Smooth muscle cell (in vitro differentiated cells): ENCODE data around the gene FOXE3. TPM values are rescaled to one million over a fixed set of nuclear protein-coding genes. Genes with fewer than 3 reads are reported as not detected.

Source experiments
- DNase-seq: peaks from one replicate; lab custom pipeline; 2025; ENCODE audit not compliant: unreplicated experiment; lab: John Stamatoyannopoulos, UW
- H2AFZ ChIP-seq: fragments of 200-600 bp; sonication (generic); 2 replicates; pipeline ENCODE4 v1.6.0; 2016; ENCODE audit warnings: antibody characterized with exemption, low read depth, mild to moderate bottlenecking
- H3F3A ChIP-seq: fragments of 200-600 bp; sonication (generic); 2 replicates; pipeline ENCODE4 v1.6.0; 2017; ENCODE audit warnings: antibody characterized with exemption, low read depth
- H3K27ac ChIP-seq: fragments of 200-600 bp; sonication (generic); 2 replicates; pipeline ENCODE4 v1.5.1; 2016; ENCODE audit warnings: low read depth, mild to moderate bottlenecking
- H3K27me3 ChIP-seq: fragments of 200-600 bp; sonication (generic); 2 replicates; pipeline ENCODE4 v1.6.1; 2016; ENCODE audit warnings: low read depth, mild to moderate bottlenecking
- H3K36me3 ChIP-seq: fragments of 200-600 bp; sonication (generic); 2 replicates; pipeline ENCODE4 v1.5.1; 2016; ENCODE audit warnings: low read depth
- H3K4me1 ChIP-seq: fragments of 200-600 bp; sonication (generic); 2 replicates; pipeline ENCODE4 v1.5.1; 2016; ENCODE audit warnings: low read depth
- H3K4me2 ChIP-seq: fragments of 200-600 bp; sonication (generic); 2 replicates; pipeline ENCODE4 v1.6.0; 2016; ENCODE audit warnings: mild to moderate bottlenecking
- H3K4me3 ChIP-seq: fragments of 200-600 bp; sonication (generic); 2 replicates; pipeline ENCODE4 v1.5.1; 2016; ENCODE audit warnings: mild to moderate bottlenecking
- H3K79me2 ChIP-seq: fragments of 200-600 bp; sonication (generic); 2 replicates; pipeline ENCODE4 v1.6.0; 2016; ENCODE audit warnings: low read depth, mild to moderate bottlenecking
- H3K9ac ChIP-seq: fragments of 200-600 bp; sonication (generic); 2 replicates; pipeline ENCODE4 v1.6.0; 2016; ENCODE audit warnings: low read depth
- H3K9me3 ChIP-seq: fragments of 200-600 bp; sonication (generic); replicated peaks from 2 replicates; pipeline ENCODE4 v1.5.1; 2016; ENCODE audit warnings: low read depth
- H4K20me1 ChIP-seq: fragments of 200-600 bp; sonication (generic); 2 replicates; pipeline ENCODE4 v1.6.0; 2016; ENCODE audit warnings: low read depth
- CTCF ChIP-seq: fragments of 200-600 bp; sonication (generic); IDR thresholded peaks from 2 replicates; pipeline ENCODE4 v1.5.1; 2017; ENCODE audit warnings: borderline replicate concordance, mild to moderate bottlenecking, antibody characterized with exemption; ENCODE audit not compliant: insufficient read depth, poor library complexity, severe bottlenecking
- WGBS: methylation state at CpG from one replicate; pipeline ENCODE4 v1.1.7; 2016; ENCODE audit warnings: low lambda C conversion rate; 5-methylcytosine and 5-hydroxymethylcytosine counted together
- polyA plus RNA-seq: library from polyadenylated mRNA; unstranded; fragments of >200 nt; fragmentation: Nextera tagmentation; extraction: Ambion mirVana; gene quantifications from 2 replicates; pipeline ENCODE4 v1.2.1, GENCODE V29; 2016
- total RNA-seq: library from RNA; depleted of rRNA; stranded (reverse); fragments of >200 nt; gene quantifications from 2 replicates; pipeline ENCODE4 v1.2.3, GENCODE V29; 2014

Gene FOXE3
- total and polyA plus RNA-seq, 2 experiments from 2014 or later, result not detected

DNA sequence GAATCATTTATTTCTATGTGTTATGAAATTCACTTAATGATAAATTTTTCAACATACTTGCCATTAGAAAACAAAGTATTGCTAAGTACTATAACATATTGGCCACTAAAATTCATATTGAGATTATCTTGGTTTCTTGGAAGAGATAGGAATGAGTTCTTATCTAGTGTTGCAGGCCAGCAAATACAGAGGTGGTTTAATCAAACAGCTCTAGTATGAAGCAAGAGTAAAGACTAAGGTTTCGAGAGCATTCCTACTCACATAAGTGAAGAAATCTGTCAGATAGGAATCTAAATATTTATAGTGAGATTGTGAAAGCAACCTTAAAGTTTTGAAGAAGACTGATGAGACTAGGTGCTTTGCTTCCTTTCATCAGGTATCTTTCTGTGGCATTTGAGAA, 37.9 kb upstream of the FOXE3 start:
- H3K27me3 ChIP-seq, result no peaks in the 10 kb centered on the region
- H3K9ac ChIP-seq, result no peak overlapping the region
- TF ChIP-seq CTCF, result no peak
- H3K4me3 ChIP-seq, result no peak overlapping the region
- H3K9me3 ChIP-seq, result no peaks in the 10 kb centered on the region
- H3F3A ChIP-seq, result peaks cover 4% of the 10 kb centered on the region
- no peak overlapping the region for H2AFZ ChIP-seq
- peaks cover 3% of the 10 kb centered on the region for H3K4me1 ChIP-seq
- no peak for DNase-seq
- no peak overlapping the region for H3K4me2 ChIP-seq
- no peak overlapping the region for H3K27ac ChIP-seq
- H4K20me1 ChIP-seq, result peaks cover 89% of the 10 kb centered on the region
- H3K79me2 ChIP-seq, result no peaks in the 10 kb centered on the region
- WGBS, result 79% methylated on average over 1 of the region's 1 CpG
- peaks cover 22% of the 10 kb centered on the region for H3K36me3 ChIP-seq

- Histone ChIP-seq H3K79me2 (no peaks in the 10 kb centered on the region), H3K4me2 (no peak overlapping the region), H3K4me3 (no peak overlapping the region), H3K36me3 (peaks cover under 1% of the 10 kb centered on the region), H3K27me3 (no peaks in the 10 kb centered on the region), H3K9ac (no peak overlapping the region), H3K27ac (no peak overlapping the region), H3F3A (no peaks in the 10 kb centered on the region), H2AFZ (no peak overlapping the region), H3K4me1 (peaks cover 3% of the 10 kb centered on the region), H3K9me3 (no peaks in the 10 kb centered on the region), H4K20me1 (peaks cover 79% of the 10 kb centered on the region)
- no peak for TF ChIP-seq CTCF
- WGBS, result 100% methylated on average over 5 of the region's 5 CpGs
- no peak for DNase-seq
Observed at GRCh38 chr1:47380699-47381098, 35.4 kb upstream of the FOXE3 start.

- Histone ChIP-seq H3K27me3 (no peaks in the 10 kb centered on the region), H3K79me2 (no peaks in the 10 kb centered on the region), H4K20me1 (peaks cover 71% of the 10 kb centered on the region), H3F3A (no peaks in the 10 kb centered on the region), H3K27ac (no peak overlapping the region), H3K9ac (no peak overlapping the region), H3K4me2 (no peak overlapping the region), H3K4me1 (peaks cover 3% of the 10 kb centered on the region), H3K36me3 (no peaks in the 10 kb centered on the region), H3K4me3 (no peak overlapping the region), H3K9me3 (no peaks in the 10 kb centered on the region), H2AFZ (no peak overlapping the region)
- WGBS, result 76% methylated on average over 3 of the region's 3 CpGs
- TF ChIP-seq CTCF, result no peak
- DNase-seq, result no peak
Observed at GRCh38 chr1:47382399-47382983, 33.6 kb upstream of the FOXE3 start.

DNA sequence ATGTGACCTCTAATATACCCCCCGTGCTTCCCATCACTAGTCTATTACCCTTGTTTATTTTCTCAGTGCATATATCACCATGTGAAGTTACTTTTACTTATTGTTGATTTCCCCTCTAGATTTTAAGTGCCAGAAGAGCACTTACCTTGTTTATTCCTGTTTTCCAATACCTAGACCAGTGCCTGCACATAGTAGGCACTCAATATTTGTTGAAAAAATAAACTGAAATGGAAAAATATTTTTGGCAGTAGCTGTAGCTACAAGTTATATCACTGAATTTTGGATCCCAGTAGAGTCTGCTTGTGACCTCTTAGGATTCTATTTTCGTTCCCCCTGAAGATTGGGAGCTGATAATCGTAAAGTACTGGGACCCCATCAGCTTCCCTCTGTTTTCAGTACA, 32.0 kb upstream of the FOXE3 start:
- Histone ChIP-seq H3K27ac (no peak overlapping the region), H3K4me1 (no peaks in the 10 kb centered on the region), H3K36me3 (no peaks in the 10 kb centered on the region), H4K20me1 (peaks cover 55% of the 10 kb centered on the region), H3K9ac (no peak overlapping the region), H3K4me2 (no peak overlapping the region), H3K9me3 (no peaks in the 10 kb centered on the region), H3F3A (no peaks in the 10 kb centered on the region), H3K4me3 (no peak overlapping the region), H2AFZ (no peak overlapping the region), H3K79me2 (no peaks in the 10 kb centered on the region), H3K27me3 (no peaks in the 10 kb centered on the region)
- no peak for TF ChIP-seq CTCF
- WGBS, result 99% methylated on average over 3 of the region's 3 CpGs
- DNase-seq, result no peak
